NCI-H1930 (cell line): ENCODE results near the gene IVD.

Source experiments
- DNase-seq, 2 experiments: peaks; one replicate each; lab custom pipeline; 2025; lab: John Stamatoyannopoulos, UW

The IVD gene

GRCh38 chr15:40459391-40460015 lies 53.9 kb downstream of the IVD start:
- no peak for DNase-seq

DNA sequence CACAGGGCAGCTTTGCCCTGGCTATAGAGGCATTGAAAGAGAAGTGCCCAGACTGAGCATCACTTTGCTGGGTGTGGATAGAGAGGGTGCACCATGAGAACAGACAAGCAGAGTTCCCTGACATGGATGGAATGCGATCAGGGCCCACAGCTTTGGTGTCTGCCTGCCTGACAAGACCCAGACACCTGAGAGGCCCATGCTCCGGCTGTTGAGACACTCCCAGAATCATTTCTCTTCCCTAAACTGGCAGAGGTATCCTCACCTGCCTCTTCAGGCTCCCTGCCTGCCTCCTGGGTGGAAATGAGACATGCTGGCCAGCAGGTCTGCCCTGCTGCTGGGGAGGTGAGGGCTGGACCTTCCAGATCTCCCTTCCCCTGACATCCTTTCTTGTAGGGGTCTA lies 54.8 kb downstream of the IVD start:
- DNase-seq = no peak

DNA sequence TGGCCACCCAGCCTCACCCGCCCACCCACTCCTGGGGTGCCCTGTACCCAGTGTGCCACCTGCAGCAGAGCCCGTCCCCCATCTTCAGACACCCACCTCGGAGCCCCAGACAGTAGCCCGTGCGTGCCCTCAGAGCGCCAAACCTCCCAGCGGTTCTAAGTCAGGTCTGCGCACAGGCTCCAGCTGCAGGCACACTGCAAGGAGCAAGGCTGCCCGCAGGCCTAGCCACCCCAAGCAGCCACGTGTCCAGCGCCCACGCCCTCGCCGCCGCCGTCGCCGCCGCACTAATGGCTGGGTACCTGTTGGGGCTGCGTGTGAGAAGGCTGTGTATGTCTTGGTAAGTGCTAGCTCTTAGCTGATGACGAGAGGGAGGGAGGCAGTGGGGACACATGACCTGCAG lies 56.4 kb downstream of the IVD start:
- DNase-seq = no peak

DNA sequence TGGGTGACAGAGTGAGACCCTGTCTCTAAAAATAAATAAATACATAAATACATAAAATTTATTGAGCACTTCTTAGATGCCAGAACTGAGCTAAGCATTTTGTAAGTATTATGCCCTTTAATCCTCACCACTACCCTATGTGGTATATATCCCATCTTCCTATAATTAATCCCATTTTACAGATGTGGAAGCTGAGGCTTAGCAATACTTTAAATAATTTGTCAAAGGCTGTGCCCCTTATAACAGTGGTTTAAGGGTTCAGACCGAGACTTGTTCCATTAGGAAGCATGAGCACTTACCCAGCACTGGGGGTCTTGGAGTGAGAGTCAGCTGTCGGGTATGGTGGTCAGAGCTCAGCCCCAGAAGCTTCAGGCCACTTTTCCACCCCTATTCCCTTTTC lies 57.7 kb downstream of the IVD start:
- DNase-seq = no peak

- no peak for DNase-seq
Measured at GRCh38 chr15:40463886-40464545, 58.4 kb downstream of the IVD start.

DNA sequence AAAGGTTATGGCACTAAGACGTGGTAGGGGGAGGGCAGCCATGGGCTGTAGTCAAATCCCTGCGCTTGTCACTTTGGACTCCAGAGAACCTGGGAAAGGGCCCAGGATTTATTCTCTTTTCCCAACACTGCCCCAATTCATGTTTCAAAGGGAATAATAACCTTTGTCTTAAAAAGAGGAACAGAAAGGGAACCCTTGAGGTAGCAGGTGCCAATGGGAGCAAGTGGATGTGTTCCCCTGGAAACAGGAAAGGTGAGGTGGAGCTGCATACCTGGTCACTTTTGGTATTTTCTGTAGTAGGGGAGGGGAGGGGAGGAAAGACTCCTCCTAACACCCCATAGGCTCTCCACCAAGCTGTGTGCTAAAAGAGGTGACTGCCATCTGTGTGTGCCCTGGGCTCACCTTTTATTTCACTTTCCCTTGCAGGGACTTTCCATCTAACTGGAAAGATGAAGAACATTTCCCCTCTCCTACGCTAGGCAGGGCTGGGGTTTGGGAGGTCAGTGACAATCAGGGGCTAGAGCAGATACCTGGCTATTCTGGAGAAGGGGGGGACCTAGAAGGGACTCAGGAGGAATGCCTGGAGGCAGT lies 59.1 kb downstream of the IVD start:
- DNase-seq = no peak

GRCh38 chr15:40465939-40466338 lies 60.3 kb downstream of the IVD start:
- DNase-seq = no peak

- DNase-seq = no peak
Measured at GRCh38 chr15:40466426-40467260, 61.0 kb downstream of the IVD start.

DNA sequence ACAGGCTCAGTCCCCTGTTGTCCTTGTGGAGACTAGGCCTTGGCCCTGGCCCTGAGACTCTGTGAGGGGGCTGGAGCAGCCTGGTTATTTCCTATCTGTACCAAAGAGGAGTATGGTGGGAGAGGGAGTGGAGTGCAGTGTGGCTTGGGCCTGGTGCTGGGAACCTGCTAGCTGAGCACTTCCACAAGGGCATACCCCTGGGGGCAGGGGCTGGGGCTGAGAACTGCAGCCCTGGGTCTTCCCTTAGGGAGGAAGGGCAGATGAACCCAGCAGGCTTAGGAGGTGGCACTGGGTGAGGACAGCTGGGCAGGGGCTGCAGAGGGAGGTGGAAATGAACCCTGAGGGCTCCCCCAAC lies 61.6 kb downstream of the IVD start:
- no peak for DNase-seq

DNA sequence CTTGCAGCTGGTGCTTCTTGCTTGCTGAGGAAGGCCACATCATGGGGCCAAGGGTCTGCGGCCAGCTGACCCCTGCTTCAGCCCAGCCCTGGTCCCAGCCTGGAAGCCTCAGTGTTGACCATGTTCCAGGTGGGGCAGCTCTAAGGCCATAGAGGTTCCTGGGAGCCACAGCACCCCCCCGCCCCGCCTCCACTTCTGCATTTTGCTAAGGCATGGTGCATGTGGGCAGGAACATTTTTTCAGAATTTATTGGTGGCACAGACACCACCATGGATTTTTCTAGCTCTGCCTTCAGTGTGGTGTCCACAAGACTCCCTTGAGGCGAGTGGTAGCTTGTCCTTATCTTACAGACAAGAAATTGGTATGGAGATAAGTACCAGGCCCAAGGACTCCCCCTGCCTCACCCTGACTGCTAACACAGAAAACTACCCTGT lies 63.3 kb downstream of the IVD start:
- DNase-seq = no peak

DNA sequence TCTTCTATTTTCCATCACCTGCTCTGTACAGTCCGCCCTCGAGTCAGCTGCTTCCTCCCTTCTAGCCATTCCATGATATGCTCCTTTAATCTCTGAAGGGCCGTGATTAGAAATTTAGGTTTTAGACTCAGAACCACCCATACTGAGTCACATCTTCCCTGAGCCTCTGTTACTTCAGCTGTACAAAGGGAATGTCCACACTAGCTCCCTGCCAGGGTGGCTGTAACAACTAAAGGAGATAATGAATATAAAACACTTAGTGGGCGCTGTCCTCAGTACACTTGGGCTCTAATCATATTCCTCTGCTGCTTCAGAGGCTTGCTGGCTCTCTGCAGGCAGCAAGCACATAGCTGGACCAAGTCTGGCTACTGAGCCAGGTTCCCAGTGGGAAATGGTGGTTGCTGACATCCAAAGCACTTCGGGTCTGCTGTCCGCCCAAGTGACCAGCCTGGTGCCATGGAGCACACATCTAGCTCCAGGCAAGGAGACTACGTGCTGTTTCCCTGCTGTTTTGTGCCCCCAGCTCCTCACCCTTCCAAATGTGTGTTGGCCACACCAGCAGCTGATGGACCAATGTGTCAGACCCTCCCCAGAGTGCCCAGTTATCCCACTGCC lies 64.3 kb downstream of the IVD start:
- no peak for DNase-seq

DNA sequence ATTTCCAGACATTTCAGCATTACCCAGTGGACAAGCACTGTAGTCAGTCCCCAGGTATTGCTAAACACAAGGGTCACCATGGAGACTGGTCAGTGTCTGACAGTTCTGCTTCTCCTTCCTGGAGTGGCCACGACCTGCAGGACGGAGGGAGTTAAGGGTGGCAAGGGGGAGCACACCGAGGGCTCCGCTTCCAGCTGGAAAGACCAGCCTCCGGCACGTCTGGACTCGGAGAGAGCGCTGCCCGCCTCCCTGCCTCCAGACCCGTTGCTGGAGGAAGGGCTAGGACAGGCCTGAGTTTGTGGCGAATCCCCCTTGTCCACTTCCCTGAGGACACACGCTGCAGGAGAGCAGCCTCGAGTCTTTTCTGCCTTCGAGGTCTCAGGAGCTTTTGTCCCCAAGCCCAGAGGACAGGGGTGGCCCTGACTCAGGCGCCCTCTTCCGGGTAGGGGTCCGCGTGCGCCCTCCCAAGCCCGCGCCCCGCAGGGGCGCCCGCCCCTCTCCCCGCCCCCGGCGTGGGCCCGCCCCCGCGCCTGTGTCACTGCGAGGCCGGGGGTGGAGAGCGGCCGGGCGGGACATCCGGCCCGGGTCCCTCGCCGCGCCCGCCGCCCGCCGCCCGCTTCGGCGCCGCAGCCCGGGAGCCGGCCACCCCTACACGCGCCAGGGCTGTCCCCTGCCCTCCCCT lies 65.0 kb downstream of the IVD start, which contains the start of gene CHST14:
Gene CHST14 (plus strand): TSS at position 562 of the 682 bp plus-strand sequence. CDS start 230 bp downstream, outside the sequence.
- DNase-seq = peak; percentile 31 to 67
